Measurements from ENCODE around the gene OR2H1.
"Not testable (repeated sequence)": the region's sequence is repeated elsewhere in the genome, so short reads cannot be mapped to it uniquely, and the experiment has no call there.

The OR2H1 gene

DNA sequence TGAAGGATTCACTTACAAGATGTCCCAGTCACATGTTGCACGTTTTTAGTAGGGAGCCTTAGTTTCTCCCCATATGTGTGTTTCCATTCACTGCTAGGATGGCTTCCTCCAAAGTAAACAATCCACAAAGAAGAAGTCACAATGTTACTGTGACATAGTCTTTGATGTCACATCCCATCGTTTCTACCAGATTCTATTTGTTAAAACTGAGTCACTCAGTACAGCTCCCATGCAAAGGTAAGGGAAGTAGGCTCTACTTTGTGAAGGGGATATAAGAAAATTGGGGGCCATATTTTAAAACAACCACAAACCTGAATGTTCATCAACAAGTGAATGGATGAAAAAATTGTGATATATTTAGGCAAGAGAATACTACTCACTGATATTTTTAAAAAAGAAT is at the start of gene OR2H1, which contains the start of gene OR11A1:
TSS of gene OR2H1 (plus strand) at position 185 of the 400 bp plus-strand sequence. CDS start 4,615 bp downstream, outside the sequence.
TSS of gene OR11A1 (minus strand) at position 101 of the 400 bp plus-strand sequence. CDS start 29,430 bp downstream, outside the sequence.
- DNase-seq: no peak

DNA sequence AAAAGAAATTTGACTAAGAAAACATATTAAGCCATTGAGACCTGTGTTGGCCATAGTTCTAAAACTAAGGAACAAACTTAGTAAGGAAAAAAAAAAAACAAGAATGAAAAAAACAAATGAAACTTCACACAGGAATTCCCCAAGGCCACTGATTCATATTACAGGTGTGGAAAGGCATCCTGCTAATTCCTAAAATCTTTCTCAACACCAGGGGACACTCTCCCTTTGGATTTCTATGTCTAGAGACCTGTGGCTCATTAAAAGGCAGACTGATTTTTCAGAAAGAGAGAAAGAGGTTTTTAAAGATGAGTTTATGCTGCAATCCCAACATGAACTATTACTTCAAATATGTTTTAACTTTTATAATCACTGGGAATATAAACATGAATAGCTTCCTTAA is 42.4 kb upstream of the OR2H1 start, which contains the start of gene OR12D1:
TSS of gene OR12D1 (plus strand) at position 341 of the 400 bp plus-strand sequence.
- DNase-seq: no peak

DNA sequence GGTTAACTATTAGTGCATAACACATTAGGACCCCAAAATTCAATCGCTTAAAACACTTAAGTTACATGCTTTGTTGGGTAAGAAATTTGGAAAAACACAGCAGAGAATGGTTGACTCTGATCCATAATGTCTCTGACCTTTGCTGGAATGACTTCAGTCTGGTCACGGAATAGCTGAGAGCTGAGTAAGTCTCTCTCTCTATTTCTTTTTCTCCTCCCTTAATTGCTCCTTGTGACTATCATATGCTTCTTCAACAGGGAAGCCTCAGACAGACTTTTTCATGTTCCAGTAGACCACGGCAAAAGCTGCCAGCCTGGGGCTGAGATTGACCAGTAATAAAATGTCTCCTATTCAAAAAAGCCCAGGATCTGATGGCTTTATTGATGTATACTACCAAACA is 37.4 kb upstream of the OR2H1 start:
- no peak for DNase-seq

DNA sequence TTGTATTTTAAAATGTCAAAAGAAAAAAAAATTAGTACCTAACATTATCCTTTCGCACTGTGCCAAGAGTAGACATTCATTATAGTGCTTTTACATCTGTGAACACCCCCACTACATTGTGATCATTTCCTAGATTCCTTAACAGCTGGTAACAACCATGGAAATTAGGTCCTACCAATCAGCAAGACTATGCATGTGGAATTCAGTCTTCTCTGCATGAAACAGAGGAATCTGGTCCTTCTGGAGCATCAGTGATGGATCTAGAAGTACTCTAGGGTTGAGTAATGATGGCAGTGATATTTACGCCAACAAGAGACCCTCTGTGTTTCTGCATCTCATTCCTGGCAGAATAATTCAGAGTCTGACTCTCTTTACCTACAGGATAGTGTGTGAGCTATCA is 32.8 kb upstream of the OR2H1 start:
- no peak for DNase-seq

DNA sequence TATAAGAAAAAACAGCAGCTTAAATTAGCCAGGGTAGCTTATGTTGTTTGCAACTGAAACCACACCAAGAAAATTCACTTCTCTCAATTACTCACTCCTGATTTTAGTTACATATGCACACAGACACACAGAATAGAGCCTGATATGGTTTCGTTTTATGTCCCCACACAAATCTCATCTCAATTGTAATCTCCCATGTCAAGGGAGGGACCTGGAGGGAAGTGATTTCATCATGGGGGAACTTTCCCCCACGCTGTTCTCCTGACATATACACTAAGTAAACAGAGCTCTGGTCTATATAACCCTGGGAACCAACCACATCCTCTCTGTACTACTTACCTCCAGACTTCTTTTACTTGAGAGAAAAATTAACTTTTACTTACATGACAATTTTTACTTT is 32.4 kb upstream of the OR2H1 start:
- no peak for DNase-seq

DNA sequence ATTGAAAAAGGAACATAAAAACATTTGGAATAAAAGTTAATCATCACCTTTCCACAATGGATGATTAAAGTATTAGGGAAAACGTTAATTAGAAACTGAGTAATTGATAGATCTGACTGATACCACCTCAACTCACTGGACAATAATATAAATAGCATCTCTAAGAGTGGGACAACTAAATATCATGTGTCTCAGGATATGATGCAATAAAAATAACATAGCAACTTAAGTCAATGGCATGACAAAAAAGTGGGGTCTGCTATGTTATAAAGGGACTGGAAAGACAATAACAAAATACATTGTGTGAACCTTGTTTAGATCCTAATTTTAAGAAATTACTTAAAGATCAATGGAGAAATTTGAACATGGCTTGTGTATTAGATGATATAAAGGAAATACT is 31.9 kb upstream of the OR2H1 start:
- no peak for DNase-seq

DNA sequence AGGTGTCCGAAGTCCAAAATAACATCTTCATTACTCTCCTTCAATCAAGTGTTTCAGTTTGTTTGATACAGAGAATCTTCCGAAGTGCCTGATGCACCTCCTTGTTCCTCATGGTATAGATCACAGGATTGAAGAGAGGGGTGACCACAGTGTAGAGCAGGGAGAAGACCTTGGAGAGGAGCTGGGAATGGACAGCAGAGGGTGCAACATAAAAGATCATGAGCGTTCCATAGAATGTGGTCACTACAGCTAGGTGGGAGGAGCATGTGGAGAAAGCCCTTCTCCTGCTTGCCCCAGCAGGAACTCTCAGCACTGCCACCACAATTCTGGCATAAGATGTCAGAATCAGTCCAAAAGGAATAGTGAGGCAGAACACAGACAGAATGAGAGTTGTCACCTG is 30.3 kb upstream of the OR2H1 start:
- DNase-seq: no peak

DNA sequence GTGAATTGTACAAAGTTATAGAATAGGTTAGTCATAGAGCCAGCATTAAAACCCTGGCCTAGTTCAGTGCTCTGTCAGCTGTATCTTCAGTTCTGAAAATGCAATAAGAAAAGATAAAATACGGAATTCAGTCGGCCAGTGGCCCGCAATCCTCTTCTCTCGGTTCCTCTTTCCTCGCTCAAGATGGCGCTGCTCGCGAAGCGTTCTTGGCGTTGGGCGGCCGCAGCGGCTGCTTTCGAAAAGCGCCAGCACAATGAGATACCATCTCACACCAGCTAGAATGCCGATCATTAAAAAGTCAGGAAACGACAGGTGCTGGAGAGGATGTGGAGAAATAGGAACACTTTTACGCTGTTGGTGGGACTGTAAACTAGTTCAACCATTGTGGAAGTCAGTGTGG is 20.2 kb upstream of the OR2H1 start:
- not testable (repeated sequence) for DNase-seq

DNA sequence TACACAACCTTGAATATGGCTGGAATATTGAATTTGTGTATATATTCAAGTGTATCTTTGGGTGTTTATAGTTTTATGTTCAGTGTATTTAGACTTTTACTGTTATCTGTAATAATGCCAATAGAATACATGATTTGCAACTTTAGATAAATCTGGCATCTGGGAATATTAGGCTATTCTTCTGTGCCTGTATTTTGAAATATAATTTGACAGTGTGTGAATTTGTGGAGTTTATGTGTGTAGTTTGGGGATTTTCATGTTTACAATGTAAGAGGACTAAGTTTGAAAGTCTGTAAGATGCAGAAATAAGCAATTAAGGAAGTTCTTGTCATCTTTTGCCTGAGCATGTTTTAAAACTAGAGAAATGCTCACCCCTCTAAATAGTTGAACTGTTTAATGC is 17.9 kb upstream of the OR2H1 start, which contains the start of gene OR10C1:
TSS of gene OR10C1 (plus strand) at position 301 of the 400 bp plus-strand sequence. CDS start 710 bp downstream, outside the sequence.
- no peak for DNase-seq

DNA sequence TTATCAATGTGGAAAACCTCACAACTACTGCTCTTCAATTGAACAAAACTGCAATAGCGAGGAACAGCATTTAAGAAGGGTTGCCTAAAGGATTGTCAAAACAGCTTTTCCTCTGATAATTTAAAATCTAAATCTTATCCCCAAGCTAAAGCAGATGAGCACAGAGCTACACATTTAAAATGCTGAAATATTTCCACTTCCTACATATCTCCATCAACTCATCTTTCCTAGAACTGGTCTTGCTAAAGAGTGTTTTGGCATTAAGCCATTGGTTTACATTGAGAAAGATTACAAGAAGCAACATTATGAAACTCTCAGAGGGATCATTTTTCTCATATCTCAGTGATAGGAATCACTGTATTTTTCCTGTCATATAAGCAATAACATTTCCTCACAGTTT is 14.2 kb upstream of the OR2H1 start:
- no peak for DNase-seq

DNA sequence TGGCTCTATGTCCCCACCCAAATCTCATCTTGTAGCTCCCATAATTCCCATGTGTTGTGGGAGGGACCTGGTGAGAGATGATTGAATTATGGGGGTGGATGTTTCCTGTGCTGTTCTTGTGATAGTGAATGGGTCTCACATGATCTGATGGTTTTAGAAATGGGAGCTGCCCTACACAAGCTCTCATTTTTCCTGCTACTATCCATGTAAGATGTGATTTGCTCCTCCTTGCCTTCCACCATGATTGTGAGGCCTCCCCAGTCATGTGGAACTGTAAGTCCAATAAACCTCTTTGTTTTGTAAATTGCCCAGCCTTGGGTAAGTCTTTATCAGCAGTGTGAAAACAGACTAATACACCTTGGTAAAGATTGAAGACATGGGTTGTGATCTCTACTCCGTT is 12.9 kb upstream of the OR2H1 start:
- not testable (repeated sequence) for DNase-seq

DNA sequence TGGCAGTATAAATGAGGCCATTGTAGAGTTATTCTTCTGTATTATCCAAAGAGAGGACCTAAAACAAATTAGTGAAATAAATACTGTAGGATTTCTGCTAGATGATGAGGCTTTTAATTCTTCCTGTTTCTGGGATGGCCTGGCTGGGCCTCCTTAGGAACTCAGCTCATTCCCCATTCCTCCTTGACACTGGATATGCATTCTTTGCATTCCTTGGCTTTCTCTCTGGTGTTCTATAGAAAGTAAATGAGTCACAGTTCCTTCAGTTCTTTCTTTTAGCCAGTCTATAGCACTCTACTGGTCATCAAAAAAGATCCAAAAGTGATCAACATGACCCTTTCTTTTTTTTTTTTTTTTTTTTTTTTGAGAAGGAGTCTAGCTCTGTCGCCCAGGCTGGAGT is 9.3 kb upstream of the OR2H1 start:
- no peak for DNase-seq

DNA sequence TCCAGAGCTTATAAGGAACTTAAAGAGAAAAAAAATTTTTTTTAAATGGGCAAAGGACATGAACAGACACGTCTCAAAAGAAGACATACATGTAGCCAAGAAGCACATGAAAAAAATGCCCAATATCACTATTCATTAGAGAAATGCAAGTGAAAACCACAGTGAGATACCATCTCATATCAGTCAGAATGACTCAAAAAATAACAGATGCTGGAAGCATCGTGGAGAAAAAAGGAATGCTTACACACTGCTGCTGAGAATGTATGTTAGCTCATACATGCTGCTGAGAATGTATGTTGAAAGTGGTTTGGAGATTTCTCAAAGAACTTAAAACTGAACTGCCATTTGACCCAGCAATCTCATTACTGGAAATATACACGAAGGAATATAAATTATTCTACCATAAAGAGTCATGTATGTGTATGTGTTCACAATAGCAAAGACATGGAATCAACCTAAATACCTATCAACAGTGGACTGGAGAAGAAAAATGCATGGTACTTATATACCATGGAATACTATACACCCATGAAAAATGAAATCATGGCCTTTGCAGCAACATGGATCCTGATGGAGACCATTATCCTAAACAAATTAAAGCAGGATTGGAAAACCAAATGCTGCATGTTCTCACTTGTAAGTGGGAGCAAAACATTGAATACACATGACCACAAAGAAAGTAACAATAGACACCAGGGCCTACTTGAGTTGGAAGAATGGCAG is 5.3 kb upstream of the OR2H1 start:
- DNase-seq: no peak

DNA sequence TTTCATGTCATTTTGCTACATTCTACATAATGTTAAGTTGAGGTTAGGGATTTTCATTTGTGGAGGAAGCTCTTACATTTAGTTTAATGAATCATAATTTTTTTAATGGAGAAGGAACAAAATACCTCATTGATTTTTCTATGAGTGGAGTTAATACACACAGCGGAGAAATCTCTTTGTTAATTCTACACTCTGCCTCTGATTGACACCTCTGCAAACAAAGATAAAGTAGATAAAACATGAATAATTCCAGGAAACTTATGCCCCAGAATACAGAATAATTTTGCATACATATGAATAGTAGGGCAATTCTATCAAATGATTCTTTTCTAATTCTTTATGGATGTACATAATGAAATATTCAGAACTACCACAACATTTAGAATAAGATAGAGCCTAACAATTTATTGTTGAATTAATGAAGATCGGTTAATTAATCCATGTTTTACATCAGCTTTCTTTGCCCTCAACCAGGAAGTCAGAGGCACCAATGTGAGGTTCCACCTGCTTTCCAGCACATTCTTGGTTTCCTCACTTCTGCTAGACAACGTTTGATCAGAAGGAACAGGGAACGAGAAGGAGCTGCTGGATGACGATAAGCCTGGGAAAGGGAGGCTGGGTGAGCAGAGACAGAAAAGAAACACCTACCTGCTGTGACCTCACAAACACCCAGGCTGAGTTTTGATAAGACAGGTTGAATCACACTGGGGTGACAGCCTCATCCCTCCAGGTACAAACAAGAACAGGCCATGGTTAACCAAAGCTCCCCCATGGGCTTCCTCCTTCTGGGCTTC is 4.3 kb downstream of the OR2H1 start:
- no peak for DNase-seq

DNA sequence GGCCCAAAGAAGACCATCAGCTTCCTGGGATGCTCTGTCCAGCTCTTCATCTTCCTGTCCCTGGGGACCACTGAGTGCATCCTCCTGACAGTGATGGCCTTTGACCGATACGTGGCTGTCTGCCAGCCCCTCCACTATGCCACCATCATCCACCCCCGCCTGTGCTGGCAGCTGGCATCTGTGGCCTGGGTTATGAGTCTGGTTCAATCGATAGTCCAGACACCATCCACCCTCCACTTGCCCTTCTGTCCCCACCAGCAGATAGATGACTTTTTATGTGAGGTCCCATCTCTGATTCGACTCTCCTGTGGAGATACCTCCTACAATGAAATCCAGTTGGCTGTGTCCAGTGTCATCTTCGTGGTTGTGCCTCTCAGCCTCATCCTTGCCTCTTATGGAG is 5.1 kb downstream of the OR2H1 start:
- no peak for DNase-seq

DNA sequence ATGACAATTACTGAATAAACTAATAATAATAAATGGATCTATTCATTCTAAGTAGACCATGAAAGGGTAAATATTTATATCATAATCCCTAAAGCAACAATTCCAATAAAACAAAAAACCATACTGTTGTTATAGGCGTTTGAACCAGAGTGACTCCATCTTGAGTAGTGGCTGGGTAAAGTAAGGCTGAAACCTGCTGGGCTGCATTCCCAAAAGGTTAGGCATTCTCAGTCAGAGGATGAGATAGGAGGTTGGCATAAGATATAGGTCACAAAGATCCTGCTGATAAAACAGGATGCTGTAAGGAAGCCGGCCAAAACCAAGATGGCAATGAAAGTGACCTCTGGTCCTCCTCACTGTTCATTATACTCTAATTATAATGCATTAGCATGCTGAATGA is 8.3 kb downstream of the OR2H1 start:
- no peak for DNase-seq

DNA sequence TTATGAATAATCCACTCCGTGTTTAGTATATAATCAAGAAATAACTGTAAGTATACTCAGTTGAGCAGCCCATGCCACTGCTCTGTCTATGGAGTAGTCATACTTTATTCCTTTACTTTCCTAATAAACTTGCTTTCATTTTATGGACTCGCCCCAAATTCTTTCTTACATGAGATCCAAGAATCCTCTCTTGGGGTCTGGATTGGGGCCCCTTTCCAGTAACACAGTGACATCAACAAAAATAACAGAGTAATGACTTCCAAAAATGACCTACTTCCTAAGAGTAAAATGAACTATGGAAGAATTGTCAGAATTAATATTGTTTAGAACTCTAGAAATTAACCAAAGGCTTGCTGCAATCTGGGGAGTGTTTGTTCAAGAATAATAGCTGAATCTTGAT is 8.8 kb downstream of the OR2H1 start:
- DNase-seq: no peak

DNA sequence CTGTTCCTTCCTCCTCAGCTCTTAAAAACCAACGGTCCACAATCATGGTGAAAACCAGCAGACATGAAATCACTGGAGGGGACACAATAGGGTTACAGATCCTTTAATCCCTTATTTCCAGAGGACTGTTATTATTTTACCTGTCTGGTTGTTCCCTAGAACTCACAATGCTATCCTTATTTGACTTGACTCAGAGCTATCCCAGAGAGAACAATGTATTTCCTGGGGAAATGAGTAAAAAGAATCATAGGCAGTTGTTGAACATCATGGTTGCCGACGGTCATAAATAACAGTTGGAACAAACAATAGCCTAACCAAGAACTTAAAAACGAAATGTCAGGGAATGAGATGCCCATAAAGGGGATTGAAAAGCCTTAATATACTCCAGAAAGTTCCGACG is 9.3 kb downstream of the OR2H1 start:
- no peak for DNase-seq

DNA sequence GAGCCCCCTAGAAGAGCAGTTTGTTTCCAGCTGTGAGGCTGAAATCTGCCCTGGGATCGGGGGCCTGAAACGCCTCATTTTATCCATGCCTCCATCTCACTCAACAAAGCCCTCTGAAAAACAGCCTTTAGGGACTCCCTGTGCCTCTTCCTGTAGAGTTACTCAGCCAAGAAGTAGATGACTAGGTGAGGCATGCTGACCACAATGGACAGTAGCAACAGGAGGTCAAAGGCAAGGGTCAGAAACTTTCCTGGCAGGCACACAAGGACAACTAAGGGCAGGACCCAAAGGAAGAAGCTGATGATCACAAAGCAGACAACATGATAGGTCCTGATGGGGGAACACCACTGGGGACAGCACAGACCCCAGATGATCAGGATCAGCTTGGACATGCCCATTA is 18.0 kb downstream of the OR2H1 start:
- DNase-seq: no peak

DNA sequence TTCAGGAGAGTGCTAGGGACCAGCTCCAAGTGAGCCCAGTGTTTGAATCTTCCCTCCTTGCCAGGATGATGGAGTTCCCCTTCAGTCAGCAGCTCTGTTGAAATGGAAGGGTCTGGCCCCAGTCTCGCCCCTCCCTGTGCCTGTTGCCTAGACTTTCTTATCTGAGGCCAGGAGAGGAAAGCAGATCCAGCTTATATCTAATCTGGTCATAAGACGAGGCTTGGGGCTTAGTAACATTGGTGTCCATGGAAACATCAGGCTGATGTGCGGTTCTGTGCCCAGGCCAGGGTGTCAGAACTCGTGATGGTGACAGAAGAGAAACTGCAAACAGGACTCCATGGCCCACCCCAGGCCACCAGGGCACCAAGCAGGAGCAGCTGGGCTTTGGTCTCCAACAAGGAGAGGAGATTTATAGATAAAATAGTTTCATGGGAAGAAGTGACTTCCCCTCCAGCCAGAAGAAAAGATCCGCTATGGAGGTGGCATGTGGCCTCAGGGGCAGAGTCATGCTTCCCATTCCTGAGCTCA is 21.0 kb downstream of the OR2H1 start:
- no peak for DNase-seq

DNA sequence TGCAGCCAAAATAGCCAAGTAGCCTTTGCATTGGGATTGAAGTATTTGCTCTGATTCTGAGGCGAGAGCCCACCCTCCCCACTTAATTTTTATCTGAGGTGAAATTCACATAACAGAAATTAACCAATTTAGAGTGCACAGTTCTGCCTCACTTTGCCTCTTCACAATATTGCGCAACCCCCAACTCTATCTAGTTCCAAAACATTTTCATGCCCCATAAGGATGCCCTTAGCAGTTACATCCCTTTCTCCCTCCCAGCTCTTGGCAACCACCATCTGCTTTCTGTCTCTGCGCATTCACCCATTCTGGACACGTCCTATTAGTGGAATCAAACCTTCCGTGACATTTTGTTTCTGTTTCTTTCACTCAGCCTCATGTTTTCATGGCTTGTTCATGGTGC is 21.8 kb downstream of the OR2H1 start:
- no peak for DNase-seq

DNA sequence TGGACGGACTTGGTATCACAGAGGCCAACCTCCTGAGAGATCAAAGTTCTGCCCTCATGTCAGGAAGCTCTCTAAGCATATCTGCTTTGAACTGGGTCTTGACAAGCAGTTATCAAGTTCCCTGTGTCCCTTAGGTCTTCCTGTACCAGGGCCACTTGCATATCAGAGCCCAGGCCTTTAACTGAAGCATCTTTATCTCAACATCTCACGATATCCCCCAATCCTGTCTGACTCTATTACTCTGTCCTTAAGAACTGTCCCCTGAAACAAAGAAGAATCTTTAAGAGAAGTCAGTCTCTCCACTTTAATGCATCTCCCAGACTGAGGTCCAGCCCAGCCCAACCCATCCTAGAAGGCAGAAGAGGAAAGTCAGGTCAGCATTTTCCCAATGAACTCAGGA is 22.6 kb downstream of the OR2H1 start:
- no peak for DNase-seq

DNA sequence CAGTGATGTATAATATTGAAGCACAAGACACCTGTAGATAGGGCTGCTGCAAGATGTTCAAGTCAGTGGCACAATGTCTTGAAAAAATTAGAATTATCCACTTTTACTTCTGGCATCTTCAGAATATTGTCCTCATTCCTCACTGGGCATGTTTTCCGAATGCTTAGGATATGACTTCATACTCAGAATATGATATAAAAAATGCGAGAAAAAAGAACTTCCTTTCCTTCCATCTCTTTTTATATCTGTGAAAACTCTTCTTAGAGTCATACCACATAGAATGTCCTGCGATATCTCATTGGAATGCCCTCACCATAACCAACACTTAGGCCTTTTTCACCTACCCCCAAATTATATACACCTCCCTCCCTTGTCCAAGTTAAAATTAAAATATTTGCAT is 26.2 kb downstream of the OR2H1 start:
- DNase-seq: no peak

DNA sequence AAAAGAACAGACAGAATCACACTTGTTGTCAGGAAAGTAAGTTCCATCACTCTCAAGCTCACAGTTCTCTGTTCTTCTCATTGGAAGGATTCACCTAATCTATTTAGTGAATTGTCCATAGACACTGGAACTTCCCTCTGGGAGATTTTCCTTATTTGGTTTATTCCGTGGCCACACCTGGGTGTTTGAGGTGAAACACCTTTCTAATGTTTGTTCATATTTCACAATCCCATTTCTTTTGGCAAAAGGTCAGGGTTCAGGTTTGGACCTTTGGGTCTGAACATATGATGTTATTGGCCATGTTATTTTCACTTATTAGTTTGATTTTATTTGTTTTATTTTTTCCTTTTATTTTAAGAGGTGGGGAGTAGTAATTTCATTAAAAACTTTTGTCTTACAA is 26.8 kb downstream of the OR2H1 start:
- no peak for DNase-seq
